MCF 10A (cell line): ENCODE measurements around the gene PDGFC. TPM values are rescaled to one million over a fixed set of nuclear protein-coding genes. Genes with fewer than 3 reads are reported as not detected.
A peak's percentile ranks its signal among the peaks of the same experiment; 100 is the strongest.

Source experiments
- BruUV-seq: library from RNA; stranded (reverse); fragments of 400-500 nt; replicated peaks from 2 replicates; lab custom pipeline; 2021; lab: Mats Ljungman, UMichigan
- CTCF ChIA-PET: fragments of 300-600 bp; sonication (Branson Sonifier 250); formaldehyde crosslinking; extraction: SDS; loops from one replicate; lab custom pipeline; 2021; ENCODE audit warnings: antibody characterized with exemption, inconsistent platforms; lab: Yijun Ruan, JAX
- POLR2A ChIA-PET: fragments of 300-600, 350-650 bp; sonication (Branson Sonifier 250); formaldehyde crosslinking; extraction: SDS; loops from one replicate; lab custom pipeline; 2020; ENCODE audit warnings: antibody characterized with exemption, inconsistent platforms; lab: Yijun Ruan, JAX
- DNase-seq: peaks from one replicate; pipeline ENCODE4 v3.0.0-alpha.2; 2018; ENCODE audit not compliant: unreplicated experiment
- H3K27ac Mint-ChIP-seq: one replicate; pipeline ENCODE4 v1.8.0; 2022; ENCODE audit warnings: mild to moderate bottlenecking, low read depth, mixed read lengths; ENCODE audit not compliant: unreplicated experiment
- H3K27me3 Mint-ChIP-seq: one replicate; pipeline ENCODE4 v1.8.0; 2022; ENCODE audit warnings: mixed read lengths; ENCODE audit not compliant: insufficient read depth, unreplicated experiment
- H3K36me3 Mint-ChIP-seq: one replicate; pipeline ENCODE4 v1.8.0; 2022; ENCODE audit warnings: mild to moderate bottlenecking, moderate library complexity, mixed read lengths; ENCODE audit not compliant: insufficient read depth, unreplicated experiment
- H3K4me1 Mint-ChIP-seq: one replicate; pipeline ENCODE4 v1.8.0; 2022; ENCODE audit warnings: mixed read lengths; ENCODE audit not compliant: insufficient read depth, unreplicated experiment
- H3K4me3 Mint-ChIP-seq: one replicate; pipeline ENCODE4 v1.8.0; 2022; ENCODE audit warnings: mild to moderate bottlenecking, moderate library complexity, mixed read lengths; ENCODE audit not compliant: unreplicated experiment
- H3K9me3 Mint-ChIP-seq: one replicate; pipeline ENCODE4 v1.8.0; 2022; ENCODE audit warnings: mixed read lengths; ENCODE audit not compliant: unreplicated experiment
- intact Hi-C: fragments of 100-400 bp; cut with micrococcal nuclease; formaldehyde crosslinking; loops from 2 replicates; pipeline ENCODE4 v1.14.1; 2022
- total RNA-seq: library from RNA; stranded (reverse); gene quantifications from 2 replicates; pipeline ENCODE4 v1.2.3, GENCODE V29; 2022
- TF ChIP-seq, protein P1 (sequence below): fragments of 200-600 bp; IDR thresholded peaks from one replicate; pipeline ENCODE4 v1.8.0; 2022; ENCODE audit warnings: antibody characterized with exemption, mild to moderate bottlenecking; ENCODE audit not compliant: unreplicated experiment

Gene PDGFC
- total RNA-seq, 1 experiment from 2014 or later, result 74.8 TPM

DNA sequence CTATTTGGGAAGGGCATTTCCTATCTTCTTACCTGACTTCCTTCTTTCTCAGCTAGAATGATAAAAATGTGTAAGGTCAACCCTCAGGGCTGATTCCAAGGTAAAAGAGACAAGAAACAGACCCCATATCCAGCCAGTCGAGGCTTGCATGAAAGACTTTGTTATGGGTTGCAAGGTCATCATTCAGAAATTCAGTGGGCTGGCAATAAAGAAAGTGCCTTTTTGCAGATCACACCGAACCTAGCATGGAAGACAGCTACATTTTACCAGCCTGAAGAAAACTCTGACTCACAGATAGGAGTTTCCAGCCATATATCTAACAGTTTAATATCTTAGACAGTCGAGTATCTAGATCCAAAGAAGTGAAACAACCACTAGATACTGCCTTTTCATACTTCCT lies 87.4 kb downstream of the PDGFC start:
- Mint-ChIP-seq H3K27ac (peak overlapping the region; percentile 54), H3K9me3 (no peaks in the 10 kb centered on the region), H3K4me1 (peaks cover 17% of the 10 kb centered on the region), H3K27me3 (no peaks in the 10 kb centered on the region), H3K4me3 (no peak overlapping the region), H3K36me3 (peaks cover 5% of the 10 kb centered on the region)
- no TSS peak for BruUV-seq
- TF ChIP-seq, protein P1, sequence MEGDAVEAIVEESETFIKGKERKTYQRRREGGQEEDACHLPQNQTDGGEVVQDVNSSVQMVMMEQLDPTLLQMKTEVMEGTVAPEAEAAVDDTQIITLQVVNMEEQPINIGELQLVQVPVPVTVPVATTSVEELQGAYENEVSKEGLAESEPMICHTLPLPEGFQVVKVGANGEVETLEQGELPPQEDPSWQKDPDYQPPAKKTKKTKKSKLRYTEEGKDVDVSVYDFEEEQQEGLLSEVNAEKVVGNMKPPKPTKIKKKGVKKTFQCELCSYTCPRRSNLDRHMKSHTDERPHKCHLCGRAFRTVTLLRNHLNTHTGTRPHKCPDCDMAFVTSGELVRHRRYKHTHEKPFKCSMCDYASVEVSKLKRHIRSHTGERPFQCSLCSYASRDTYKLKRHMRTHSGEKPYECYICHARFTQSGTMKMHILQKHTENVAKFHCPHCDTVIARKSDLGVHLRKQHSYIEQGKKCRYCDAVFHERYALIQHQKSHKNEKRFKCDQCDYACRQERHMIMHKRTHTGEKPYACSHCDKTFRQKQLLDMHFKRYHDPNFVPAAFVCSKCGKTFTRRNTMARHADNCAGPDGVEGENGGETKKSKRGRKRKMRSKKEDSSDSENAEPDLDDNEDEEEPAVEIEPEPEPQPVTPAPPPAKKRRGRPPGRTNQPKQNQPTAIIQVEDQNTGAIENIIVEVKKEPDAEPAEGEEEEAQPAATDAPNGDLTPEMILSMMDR, result no peak
- DNase-seq, result no peak
- POLR2A ChIA-PET, result interaction anchor here (1.3 kb wide), 2 partner anchors 11 to 64 kb away, joined by 3 to 4 read pairs; no protein-coding TSS in a partner anchor
- intact Hi-C loops, result no loop called here
- CTCF ChIA-PET, result interaction anchor here (0.7 to 1.1 kb wide), 2 partner anchors 23 to 56 kb away, joined by 5 read pairs; no protein-coding TSS in a partner anchor

DNA sequence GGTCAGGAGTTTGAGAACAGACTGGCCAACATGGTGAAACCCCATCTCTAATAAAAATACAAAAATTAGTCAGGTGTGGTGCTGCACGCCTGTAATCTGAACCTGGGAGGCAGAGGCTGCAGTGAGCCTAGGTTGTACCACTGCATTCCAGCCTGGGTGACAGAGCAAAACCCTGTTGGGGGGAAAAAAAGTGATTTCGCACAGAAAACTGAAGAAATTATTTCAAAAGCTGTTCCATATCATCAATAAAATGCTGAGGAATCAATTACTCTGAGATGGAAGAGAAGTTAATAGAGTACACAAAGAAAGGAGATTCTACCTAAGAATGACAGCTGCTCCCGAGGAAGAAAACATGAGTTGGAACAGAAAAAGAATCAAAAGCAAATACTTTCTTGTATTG lies 95.9 kb downstream of the PDGFC start:
- no peak for DNase-seq
- POLR2A ChIA-PET, result interaction anchor here (1.7 to 1.9 kb wide), 2 partner anchors 13 to 55 kb away, joined by 4 to 9 read pairs; no protein-coding TSS in a partner anchor
- TF ChIP-seq, protein P1, result no peak
- BruUV-seq, result no TSS peak
- intact Hi-C loops, result no loop called here
- CTCF ChIA-PET, result interaction anchor here (0.9 kb wide), 1 partner anchor 30 kb away, joined by 3 read pairs; no protein-coding TSS in a partner anchor
- Mint-ChIP-seq H3K9me3 (peaks cover 8% of the 10 kb centered on the region), H3K4me3 (no peak overlapping the region), H3K4me1 (peaks cover 12% of the 10 kb centered on the region), H3K27me3 (no peaks in the 10 kb centered on the region), H3K27ac (no peak overlapping the region), H3K36me3 (peaks cover 5% of the 10 kb centered on the region)

DNA sequence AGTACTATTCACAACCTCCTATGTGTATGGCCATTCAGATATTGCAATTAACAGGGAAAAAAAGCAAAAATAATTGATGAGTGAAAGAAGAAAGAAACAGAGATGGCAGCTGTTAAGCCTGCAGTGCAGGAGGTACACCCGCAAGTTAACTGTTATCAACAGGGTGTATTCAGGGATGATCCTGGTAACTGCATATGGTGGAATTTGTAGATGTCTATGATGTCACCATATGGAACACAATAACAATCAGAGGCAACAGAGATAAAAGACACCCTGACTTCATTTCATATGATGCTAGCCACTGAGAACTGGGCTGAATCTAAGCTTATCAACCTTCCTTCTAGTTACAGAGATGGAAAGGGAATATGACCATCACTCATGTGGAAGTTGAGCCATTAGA lies 96.5 kb downstream of the PDGFC start:
- H3K36me3 Mint-ChIP-seq, result peaks cover 5% of the 10 kb centered on the region
- intact Hi-C loops, result no loop called here
- CTCF ChIA-PET, result interaction anchor here (0.9 kb wide), 1 partner anchor 30 kb away, joined by 3 read pairs; no protein-coding TSS in a partner anchor
- TF ChIP-seq, protein P1, result no peak
- H3K9me3 Mint-ChIP-seq, result peaks cover 8% of the 10 kb centered on the region
- no peak overlapping the region for H3K4me3 Mint-ChIP-seq
- H3K27ac Mint-ChIP-seq, result no peak overlapping the region
- no peak for DNase-seq
- no peaks in the 10 kb centered on the region for H3K27me3 Mint-ChIP-seq
- no TSS peak for BruUV-seq
- POLR2A ChIA-PET, result interaction anchor here (0.7 to 1.9 kb wide), 6 partner anchors 10 to 75 kb away, joined by 3 to 9 read pairs (median 4); no protein-coding TSS in a partner anchor
- H3K4me1 Mint-ChIP-seq, result peaks cover 16% of the 10 kb centered on the region

DNA sequence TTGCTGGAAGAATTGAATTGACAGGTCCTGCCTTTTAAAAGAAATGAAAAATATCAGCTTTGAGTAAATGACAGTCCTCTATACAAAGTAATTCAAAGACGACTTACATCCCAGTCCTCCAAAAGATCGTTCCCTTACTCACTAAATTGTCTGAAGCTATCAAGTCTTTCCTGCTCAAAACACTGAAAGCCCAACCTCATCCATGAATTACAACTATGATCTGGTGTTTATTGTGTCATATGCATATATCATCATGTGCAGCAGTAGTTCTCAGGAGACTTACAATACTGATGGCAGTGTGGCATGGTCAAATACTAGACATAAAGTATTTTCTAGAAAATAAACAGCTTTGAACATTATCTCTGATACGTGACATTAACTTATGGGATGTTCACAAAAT lies 97.8 kb downstream of the PDGFC start:
- TF ChIP-seq, protein P1, result no peak
- Mint-ChIP-seq H3K4me1 (peaks cover 14% of the 10 kb centered on the region), H3K27ac (no peak overlapping the region), H3K4me3 (no peak overlapping the region), H3K36me3 (peaks cover 5% of the 10 kb centered on the region), H3K9me3 (peaks cover 8% of the 10 kb centered on the region), H3K27me3 (no peaks in the 10 kb centered on the region)
- BruUV-seq, result no TSS peak
- ChIA-PET POLR2A (interaction anchor here (0.6 to 1.9 kb wide), 7 partner anchors 8 to 97 kb away, joined by 3 to 6 read pairs (median 3); no protein-coding TSS in a partner anchor), CTCF (interaction anchor here (0.6 to 0.7 kb wide), 2 partner anchors 172 to 398 kb away, joined by 3 read pairs; no protein-coding TSS in a partner anchor)
- intact Hi-C loops, result no loop called here
- no peak for DNase-seq
